HG02588 (cell line): ENCODE results near the gene DHDDS.
A peak's percentile ranks its signal among the peaks of the same experiment; 100 is the strongest.
"Not testable (repeated sequence)": the region's sequence is repeated elsewhere in the genome, so short reads cannot be mapped to it uniquely, and the experiment has no call there.

ENCODE experiments used
- ATAC-seq: cut with Tn5 transposase; IDR thresholded peaks from one replicate; pipeline ENCODE4 v1.9.1; 2021; ENCODE audit warnings: mild to moderate bottlenecking, moderate library complexity; ENCODE audit not compliant: unreplicated experiment

The DHDDS gene, protein sequence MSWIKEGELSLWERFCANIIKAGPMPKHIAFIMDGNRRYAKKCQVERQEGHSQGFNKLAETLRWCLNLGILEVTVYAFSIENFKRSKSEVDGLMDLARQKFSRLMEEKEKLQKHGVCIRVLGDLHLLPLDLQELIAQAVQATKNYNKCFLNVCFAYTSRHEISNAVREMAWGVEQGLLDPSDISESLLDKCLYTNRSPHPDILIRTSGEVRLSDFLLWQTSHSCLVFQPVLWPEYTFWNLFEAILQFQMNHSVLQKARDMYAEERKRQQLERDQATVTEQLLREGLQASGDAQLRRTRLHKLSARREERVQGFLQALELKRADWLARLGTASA

GRCh38 chr1:26431979-26432695, at the start of gene DHDDS:
Gene DHDDS, plus strand, starts transcription at chr1:26432321. Its CDS starts 625 bp downstream, at chr1:26432946.
- peak; percentile 94 for ATAC-seq

- ATAC-seq = no peak
Measured at GRCh38 chr1:26384076-26384475, 48.0 kb upstream of the DHDDS start.

DNA sequence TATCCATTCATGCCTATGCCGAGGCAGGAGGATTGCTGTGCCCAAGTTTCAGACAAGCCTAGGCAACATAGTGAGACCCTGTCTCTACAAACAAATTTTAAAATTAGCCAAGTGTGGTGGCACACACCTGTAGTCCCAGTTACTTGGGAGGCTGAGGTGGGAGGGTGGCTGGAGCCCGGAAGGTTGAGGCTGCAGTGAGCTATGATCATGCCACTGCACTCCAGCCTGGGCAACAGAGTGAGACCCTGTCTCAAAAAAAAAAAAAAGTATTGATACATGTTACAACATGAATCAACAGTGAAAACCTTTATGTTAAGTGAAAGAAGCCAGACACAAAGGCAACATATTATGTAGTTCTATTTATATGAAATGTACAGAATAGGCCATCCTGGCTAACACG, 47.1 kb upstream of the DHDDS start:
- not testable (repeated sequence) for ATAC-seq

GRCh38 chr1:26387447-26387846, 44.7 kb upstream of the DHDDS start:
- no peak for ATAC-seq

DNA sequence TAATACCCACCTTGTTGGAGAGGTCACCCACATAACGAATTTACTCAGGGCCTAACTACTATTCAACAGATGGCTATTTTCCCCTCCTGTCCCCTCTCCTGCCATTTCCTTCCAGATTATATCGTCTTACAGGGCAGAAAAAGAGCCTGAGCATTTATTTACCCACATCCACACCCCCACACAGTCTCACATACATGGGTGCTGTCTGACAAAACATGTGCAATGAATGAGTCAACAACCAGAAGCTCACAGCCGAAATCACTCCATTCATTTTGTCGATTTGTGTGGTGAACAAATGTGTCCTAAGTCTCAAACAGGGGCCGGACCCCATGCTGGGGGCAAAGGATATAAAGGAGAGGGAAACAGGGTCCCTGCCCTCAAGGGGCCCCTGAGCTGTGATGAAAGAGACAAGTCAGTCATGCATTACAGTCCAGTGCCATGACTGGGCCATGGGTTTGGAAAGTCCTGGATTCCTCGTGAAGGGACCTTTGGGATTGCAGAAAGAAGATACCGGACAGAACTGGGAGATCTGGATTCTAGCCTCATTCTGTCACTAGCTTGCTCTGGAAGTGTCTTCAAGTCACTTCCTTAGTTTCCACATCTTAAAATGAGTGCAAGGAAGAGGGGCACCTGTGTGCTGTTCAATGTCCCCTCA, 43.2 kb upstream of the DHDDS start:
- no peak for ATAC-seq

- no peak for ATAC-seq
Measured at GRCh38 chr1:26389604-26390247, 42.4 kb upstream of the DHDDS start.

DNA sequence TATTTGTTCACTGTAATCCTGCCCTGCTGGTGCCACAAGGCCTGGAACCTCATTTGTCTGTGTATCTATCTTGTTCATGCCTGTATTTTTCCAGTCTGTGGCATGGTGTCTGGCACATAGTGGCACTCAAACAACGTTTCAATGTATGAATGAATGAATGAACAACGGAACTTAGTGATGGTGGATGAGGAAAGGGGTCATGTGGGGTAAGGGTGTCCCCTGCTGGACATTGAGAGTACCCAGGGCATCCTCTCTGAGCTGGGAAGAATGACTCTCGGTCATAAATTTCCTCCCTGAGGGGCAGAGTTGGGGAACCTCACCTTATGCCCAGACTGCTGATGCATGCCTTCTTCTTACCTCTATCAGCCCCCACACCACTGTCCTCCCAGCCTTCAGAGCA, 40.7 kb upstream of the DHDDS start:
- ATAC-seq = no peak

GRCh38 chr1:26395754-26396153, 36.4 kb upstream of the DHDDS start:
- ATAC-seq = no peak

DNA sequence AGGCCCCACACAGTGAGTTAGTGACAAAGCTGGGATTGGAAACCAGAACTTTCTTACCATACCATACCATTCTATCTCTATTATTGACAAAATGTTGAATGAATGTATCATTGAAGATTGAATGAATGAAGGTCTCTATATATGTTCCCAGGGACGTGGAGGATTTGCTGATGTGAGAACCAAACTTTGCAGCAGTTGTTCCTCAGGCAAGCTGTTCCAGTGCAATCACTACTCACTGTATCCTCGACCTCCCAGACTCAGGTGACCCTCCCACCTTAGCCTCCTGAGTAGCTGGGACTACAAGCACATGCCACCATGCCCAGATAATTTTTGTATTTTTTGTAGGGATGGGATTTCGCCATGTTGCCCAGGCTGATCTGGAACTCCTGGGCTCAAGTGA, 33.1 kb upstream of the DHDDS start:
- ATAC-seq = no peak

- no peak for ATAC-seq
Measured at GRCh38 chr1:26401891-26402290, 30.2 kb upstream of the DHDDS start.

GRCh38 chr1:26403656-26404055, 28.5 kb upstream of the DHDDS start:
- ATAC-seq = no peak

DNA sequence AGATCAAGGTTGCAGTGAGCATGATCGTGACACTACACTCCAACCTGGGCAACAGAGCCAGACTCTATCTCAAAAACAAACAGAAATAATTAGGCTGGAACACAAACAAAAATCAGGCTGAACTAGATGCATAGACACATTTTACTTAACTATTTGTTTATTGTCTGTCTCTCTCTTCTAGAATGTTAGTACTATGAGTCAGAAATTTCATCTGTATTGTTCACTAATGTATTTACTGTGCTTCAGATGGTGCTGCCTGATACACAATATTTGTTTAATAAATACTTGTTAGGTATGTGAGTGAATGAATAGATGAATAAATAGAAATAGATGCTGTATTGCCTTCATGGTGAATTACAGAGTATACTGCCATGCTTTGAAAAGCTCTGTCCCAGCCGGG, 27.5 kb upstream of the DHDDS start:
- no peak for ATAC-seq

- no peak for ATAC-seq
Measured at GRCh38 chr1:26405281-26405915, 26.7 kb upstream of the DHDDS start.

GRCh38 chr1:26408604-26409003, 23.5 kb upstream of the DHDDS start:
- no peak for ATAC-seq

DNA sequence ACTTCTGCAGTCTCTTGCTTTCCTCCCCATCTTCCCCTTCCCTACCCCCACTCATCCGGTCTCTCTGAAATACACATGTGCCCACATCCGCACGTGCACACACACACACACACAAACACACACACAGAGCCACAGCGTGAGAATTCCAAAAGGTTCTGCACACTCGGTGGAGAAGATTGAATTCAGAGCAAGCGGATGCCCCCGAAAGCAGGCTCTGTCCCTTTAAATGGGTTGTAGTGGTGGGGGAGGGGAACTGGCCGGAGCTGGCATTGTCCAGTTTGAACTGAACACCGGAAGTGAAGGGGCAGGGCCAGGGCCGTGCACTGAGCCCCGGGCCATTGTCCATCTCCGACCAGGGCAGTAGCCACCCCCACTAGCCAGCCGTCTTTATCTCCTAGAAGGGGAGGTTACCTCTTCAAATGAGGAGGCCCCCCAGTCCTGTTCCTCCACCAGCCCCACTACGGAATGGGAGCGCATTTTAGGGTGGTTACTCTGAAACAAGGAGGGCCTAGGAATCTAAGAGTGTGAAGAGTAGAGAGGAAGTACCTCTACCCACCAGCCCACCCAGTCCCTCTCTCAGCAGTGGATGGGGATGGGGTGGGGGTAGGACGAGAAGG, 22.8 kb upstream of the DHDDS start:
- ATAC-seq = no peak

DNA sequence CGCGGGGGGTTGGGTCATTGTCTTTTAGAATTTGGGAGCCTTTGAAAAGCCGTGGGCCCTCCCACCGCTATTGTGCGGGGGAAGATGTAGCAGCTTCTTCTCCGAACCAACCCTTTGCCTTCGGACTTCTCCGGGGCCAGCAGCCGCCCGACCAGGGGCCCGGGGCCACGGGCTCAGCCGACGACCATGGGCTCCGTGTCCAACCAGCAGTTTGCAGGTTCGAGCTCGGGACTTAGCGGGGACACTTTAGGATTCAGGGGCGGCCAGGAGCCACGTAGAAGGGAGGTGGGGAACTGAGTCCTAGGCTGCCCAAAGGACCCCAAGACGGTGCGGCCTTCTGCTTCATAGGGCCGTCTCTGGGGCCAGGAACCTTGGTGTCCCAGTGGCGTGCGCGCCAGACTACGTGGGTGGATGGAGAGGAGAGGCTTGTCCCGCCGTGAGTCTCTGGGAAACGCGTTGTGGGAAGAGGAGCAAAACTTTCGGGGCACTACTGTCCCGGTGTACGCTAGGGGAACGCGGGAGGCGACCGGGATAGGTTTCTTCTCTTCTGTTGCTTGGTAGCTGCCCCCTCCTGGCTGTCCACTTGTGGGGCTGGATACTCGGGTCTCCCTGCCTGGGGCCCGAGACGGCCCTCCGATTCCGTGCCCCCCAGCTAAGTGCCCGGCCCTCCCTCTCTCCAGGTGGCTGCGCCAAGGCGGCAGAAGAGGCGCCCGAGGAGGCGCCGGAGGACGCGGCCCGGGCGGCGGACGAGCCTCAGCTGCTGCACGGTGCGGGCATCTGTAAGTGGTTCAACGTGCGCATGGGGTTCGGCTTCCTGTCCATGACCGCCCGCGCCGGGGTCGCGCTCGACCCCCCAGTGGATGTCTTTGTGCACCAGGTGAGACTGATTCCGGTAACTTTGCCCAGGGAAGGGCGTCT, 21.2 kb upstream of the DHDDS start, which contains the start of gene LIN28A:
Gene LIN28A (plus strand): TSS at position 112 of the 918 bp plus-strand sequence. CDS start 75 bp downstream, at position 187.
- no peak for ATAC-seq

DNA sequence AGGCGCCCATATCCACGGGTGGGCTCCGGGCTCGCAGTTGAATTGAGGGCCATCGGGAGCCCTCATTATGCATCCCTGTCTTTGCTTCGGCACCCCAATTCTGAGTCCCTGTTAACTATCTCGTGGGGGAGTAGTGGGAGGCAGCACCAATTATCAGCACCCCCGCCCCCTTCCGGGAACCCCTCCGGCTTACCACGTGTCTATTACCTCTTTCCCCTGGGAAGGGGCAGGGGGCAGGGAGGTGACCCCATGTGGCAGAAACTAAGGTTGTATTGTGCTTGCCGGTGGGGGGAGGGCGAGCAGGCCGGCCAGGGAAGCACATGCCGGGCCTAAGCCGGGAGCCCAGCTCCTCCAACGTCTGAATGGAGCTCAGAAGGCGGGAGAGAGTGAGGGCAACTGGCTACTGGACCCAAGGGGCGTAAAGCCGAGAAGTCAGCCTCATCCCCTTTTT, 20.5 kb upstream of the DHDDS start:
- ATAC-seq = no peak

DNA sequence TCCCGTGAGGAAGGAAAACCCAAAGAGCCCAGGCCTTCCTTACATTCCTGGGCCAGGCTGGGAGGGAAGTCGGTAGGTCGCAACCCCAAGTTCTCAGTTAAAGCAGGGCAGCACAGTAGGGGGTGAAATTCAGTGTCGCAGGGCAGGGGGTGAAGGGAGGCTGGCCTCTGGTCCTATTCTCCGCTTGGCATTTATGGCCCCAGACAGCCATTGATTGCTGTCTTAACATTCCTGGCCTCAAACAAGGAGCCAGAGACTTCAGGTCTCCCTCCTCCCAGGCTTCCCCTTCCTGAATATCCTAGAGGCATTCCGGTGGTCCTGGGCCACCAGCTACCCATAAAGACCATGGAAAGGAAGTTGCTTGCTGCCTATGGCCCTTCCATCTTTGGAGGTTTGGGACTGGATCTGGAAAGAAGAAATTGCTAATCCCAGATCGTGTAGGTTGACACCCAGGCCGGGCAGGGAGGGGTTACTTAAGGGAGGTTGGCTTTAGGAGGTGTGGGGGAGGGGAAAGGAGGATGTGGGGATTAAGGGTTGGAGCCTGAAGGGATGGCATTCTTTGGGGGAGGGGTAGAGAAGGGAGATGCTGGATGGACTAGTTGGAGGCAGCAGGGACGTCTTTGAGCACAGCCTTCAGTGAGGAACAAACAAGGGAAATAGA, 19.8 kb upstream of the DHDDS start:
- ATAC-seq = no peak

- no peak for ATAC-seq
Measured at GRCh38 chr1:26413031-26413430, 19.1 kb upstream of the DHDDS start.
